ENCODE results near the gene PTPRG. TPM values are rescaled to one million over a fixed set of nuclear protein-coding genes. Genes with fewer than 3 reads are reported as not detected.

The PTPRG gene
- total and polyA plus RNA-seq, 2 experiments from 2014 or later: 15.2 to 45.7 TPM

GRCh38 chr3:61736506-61736905 lies 175.1 kb downstream of the PTPRG start:
- H3K36me3 ChIP-seq: no peaks in the 10 kb centered on the region
- no peak for TF ChIP-seq CTCF (IDR thresholded peaks at IDR 0.05; ENCODE audit: low read depth, low read length)
- H3K27me3 ChIP-seq: no peaks in the 10 kb centered on the region
- peaks cover 5% of the 10 kb centered on the region for H3K4me1 ChIP-seq (ENCODE audit: low read depth)
- no peak overlapping the region for H3K27ac ChIP-seq
- H3K9me3 ChIP-seq (ENCODE audit: low read depth): no peaks in the 10 kb centered on the region
- no peak overlapping the region for H3K4me3 ChIP-seq
- DNase-seq (ENCODE audit: low read depth in 1 of 2, low spot score in 1 of 2): no peak

- no peaks in the 10 kb centered on the region for H3K27me3 ChIP-seq
- no peaks in the 10 kb centered on the region for H3K36me3 ChIP-seq
- peaks cover 5% of the 10 kb centered on the region for H3K4me1 ChIP-seq (ENCODE audit: low read depth)
- no peak for DNase-seq (ENCODE audit: low read depth in 1 of 2, low spot score in 1 of 2)
- H3K9me3 ChIP-seq (ENCODE audit: low read depth): no peaks in the 10 kb centered on the region
- H3K4me3 ChIP-seq: no peak overlapping the region
- no peak overlapping the region for H3K27ac ChIP-seq
- TF ChIP-seq CTCF (IDR thresholded peaks at IDR 0.05; ENCODE audit: low read depth, low read length): no peak
These were observed 178.3 kb downstream of the PTPRG start for GRCh38 chr3:61739640-61740039.

- Histone ChIP-seq H3K4me3 (no peak overlapping the region), H3K27ac (no peak overlapping the region), H3K4me1 (ENCODE audit: low read depth) (peaks cover 1% of the 10 kb centered on the region), H3K36me3 (no peaks in the 10 kb centered on the region), H3K27me3 (no peaks in the 10 kb centered on the region), H3K9me3 (ENCODE audit: low read depth) (no peaks in the 10 kb centered on the region)
- TF ChIP-seq CTCF (IDR thresholded peaks at IDR 0.05; ENCODE audit: low read depth, low read length): no peak
- DNase-seq (ENCODE audit: low read depth in 1 of 2, low spot score in 1 of 2): no peak
These were observed 179.1 kb downstream of the PTPRG start for GRCh38 chr3:61740494-61740893.

GRCh38 chr3:61741551-61741950 lies 180.2 kb downstream of the PTPRG start:
- no peak for TF ChIP-seq CTCF (IDR thresholded peaks at IDR 0.05; ENCODE audit: low read depth, low read length)
- Histone ChIP-seq H3K9me3 (ENCODE audit: low read depth) (no peaks in the 10 kb centered on the region), H3K4me3 (no peak overlapping the region), H3K36me3 (no peaks in the 10 kb centered on the region), H3K4me1 (ENCODE audit: low read depth) (no peaks in the 10 kb centered on the region), H3K27ac (no peak overlapping the region), H3K27me3 (no peaks in the 10 kb centered on the region)
- no peak for DNase-seq (ENCODE audit: low read depth in 1 of 2, low spot score in 1 of 2)

GRCh38 chr3:61742006-61742405 lies 180.6 kb downstream of the PTPRG start:
- Histone ChIP-seq H3K27ac (no peak overlapping the region), H3K36me3 (no peaks in the 10 kb centered on the region), H3K27me3 (no peaks in the 10 kb centered on the region), H3K9me3 (ENCODE audit: low read depth) (no peaks in the 10 kb centered on the region), H3K4me3 (no peak overlapping the region), H3K4me1 (ENCODE audit: low read depth) (no peaks in the 10 kb centered on the region)
- no peak for TF ChIP-seq CTCF (IDR thresholded peaks at IDR 0.05; ENCODE audit: low read depth, low read length)
- DNase-seq (ENCODE audit: low read depth in 1 of 2, low spot score in 1 of 2): no peak

GRCh38 chr3:61743067-61743466 lies 181.7 kb downstream of the PTPRG start:
- H3K27me3 ChIP-seq: no peaks in the 10 kb centered on the region
- no peak for DNase-seq (ENCODE audit: low read depth in 1 of 2, low spot score in 1 of 2)
- TF ChIP-seq CTCF (IDR thresholded peaks at IDR 0.05; ENCODE audit: low read depth, low read length): no peak
- H3K27ac ChIP-seq: no peak overlapping the region
- no peaks in the 10 kb centered on the region for H3K36me3 ChIP-seq
- no peaks in the 10 kb centered on the region for H3K4me1 ChIP-seq (ENCODE audit: low read depth)
- no peaks in the 10 kb centered on the region for H3K9me3 ChIP-seq (ENCODE audit: low read depth)
- no peak overlapping the region for H3K4me3 ChIP-seq
